HG03520 (cell line): ENCODE results near the gene CSN3.

Experiments used
- ATAC-seq: cut with Tn5 transposase; IDR thresholded peaks from one replicate; pipeline ENCODE4 v1.9.1; 2021; ENCODE audit warnings: mild to moderate bottlenecking, moderate library complexity; ENCODE audit not compliant: unreplicated experiment

Gene CSN3

DNA sequence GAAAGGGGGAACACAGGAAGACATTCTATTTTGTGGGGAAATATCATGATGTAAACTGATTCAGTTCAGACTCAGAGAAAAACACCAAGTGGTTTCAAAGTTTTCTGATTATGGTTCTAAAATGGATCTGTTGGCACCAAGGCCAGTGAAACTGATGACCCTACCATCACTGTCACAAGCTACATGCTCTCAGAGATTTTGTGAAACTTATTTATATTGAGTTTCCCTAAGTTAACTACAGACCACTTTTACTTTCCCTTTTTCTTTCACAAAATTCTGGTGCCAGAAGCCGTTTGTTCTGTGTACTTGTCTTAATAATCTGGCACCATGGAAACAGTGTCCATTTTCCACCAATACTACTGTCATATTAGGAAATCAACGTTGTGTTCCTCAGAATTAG, 48.9 kb downstream of the CSN3 start:
- ATAC-seq = no peak

DNA sequence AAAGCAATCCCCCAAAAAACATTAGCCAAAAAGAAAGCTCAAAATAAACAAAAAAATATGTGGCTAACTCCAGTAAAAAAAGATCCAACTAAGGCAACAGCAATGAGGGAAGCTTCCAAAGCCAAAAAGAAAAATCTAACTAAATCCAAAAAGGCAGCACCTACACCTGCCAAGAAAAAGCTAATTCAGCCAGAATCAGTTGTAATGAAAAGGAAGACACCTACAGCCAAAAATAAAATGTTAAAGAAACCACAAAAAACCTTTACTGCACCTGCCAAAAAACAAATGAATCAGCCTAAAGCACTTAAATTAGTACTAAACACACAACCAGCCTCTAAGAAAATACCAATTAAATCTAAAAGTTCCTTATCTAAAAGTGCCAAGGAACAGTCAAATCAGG, 55.2 kb downstream of the CSN3 start:
- ATAC-seq = no peak

GRCh38 chr4:70298051-70298450, 55.7 kb downstream of the CSN3 start:
- no peak for ATAC-seq

GRCh38 chr4:70299643-70300042, 57.2 kb downstream of the CSN3 start:
- no peak for ATAC-seq

- ATAC-seq = no peak
Observed at GRCh38 chr4:70300215-70300614, 57.8 kb downstream of the CSN3 start.
